HFF-Myc (cell line): ENCODE results near the gene MT1M.
"Not testable (repeated sequence)": the region's sequence is repeated elsewhere in the genome, so short reads cannot be mapped to it uniquely, and the experiment has no call there.

Experiments
- DNase-seq: peaks from one replicate; pipeline ENCODE4 v3.0.0-alpha.2; 2011; ENCODE audit warnings: low read depth; ENCODE audit errors: extremely low read depth
- H3K4me3 ChIP-seq: replicated peaks from 2 replicates; pipeline ENCODE4 v1.5.1; 2011; ENCODE audit warnings: low read depth, mild to moderate bottlenecking, control low read depth, low read length
- CTCF ChIP-seq: IDR thresholded peaks from 2 replicates; pipeline ENCODE4 v1.5.1; 2012; ENCODE audit warnings: mild to moderate bottlenecking, low read depth, low read length, control low read depth; ENCODE audit errors: missing control alignments

The MT1M gene

GRCh38 chr16:56662357-56663354 is 30.2 kb downstream of the MT1M start:
- DNase-seq = no peak
- H3K4me3 ChIP-seq = no peak overlapping the region
- TF ChIP-seq CTCF = no peak

- TF ChIP-seq CTCF = no peak
- no peak overlapping the region for H3K4me3 ChIP-seq
- DNase-seq = no peak
These were observed 32.0 kb downstream of the MT1M start for GRCh38 chr16:56664506-56664905.

GRCh38 chr16:56665286-56666261 is 33.1 kb downstream of the MT1M start:
- not testable (repeated sequence) for H3K4me3 ChIP-seq, DNase-seq

GRCh38 chr16:56667581-56668571 is 35.4 kb downstream of the MT1M start, which contains the start of gene MT1G:
MT1G (minus strand) TSS chr16:56668065; CDS start chr16:56667993, 72 bp downstream.
- TF ChIP-seq CTCF = no peak
- no peak within 1 kb of the TSS for H3K4me3 ChIP-seq
- DNase-seq = no peak

- no peak for TF ChIP-seq CTCF
- H3K4me3 ChIP-seq = no peak within 1 kb of the TSS
- DNase-seq = no peak
These were observed 36.8 kb downstream of the MT1M start, which contains the start of gene MT1H for GRCh38 chr16:56669005-56669839. MT1H (plus strand) TSS chr16:56669814; CDS start chr16:56669885, 71 bp downstream.
